Activated CD8-positive, alpha-beta memory T cell treated with anti-CD3 and anti-CD28 coated beads for 24 hours (primary cell): ENCODE data around the gene EMP2.
"Not testable (repeated sequence)": the region's sequence is repeated elsewhere in the genome, so short reads cannot be mapped to it uniquely, and the experiment has no call there.

Source experiments
- DNase-seq: peaks from one replicate; pipeline ENCODE4 v3.0.0-alpha.2; 2020

Gene EMP2, protein sequence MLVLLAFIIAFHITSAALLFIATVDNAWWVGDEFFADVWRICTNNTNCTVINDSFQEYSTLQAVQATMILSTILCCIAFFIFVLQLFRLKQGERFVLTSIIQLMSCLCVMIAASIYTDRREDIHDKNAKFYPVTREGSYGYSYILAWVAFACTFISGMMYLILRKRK

GRCh38 chr16:10579965-10580882, at the start of gene EMP2:
EMP2 (minus strand) TSS chr16:10580598; CDS start chr16:10547617, 32,981 bp downstream.
- no peak for DNase-seq

- DNase-seq = no peak
Measured at GRCh38 chr16:10629592-10629963, 49.2 kb upstream of the EMP2 start.

DNA sequence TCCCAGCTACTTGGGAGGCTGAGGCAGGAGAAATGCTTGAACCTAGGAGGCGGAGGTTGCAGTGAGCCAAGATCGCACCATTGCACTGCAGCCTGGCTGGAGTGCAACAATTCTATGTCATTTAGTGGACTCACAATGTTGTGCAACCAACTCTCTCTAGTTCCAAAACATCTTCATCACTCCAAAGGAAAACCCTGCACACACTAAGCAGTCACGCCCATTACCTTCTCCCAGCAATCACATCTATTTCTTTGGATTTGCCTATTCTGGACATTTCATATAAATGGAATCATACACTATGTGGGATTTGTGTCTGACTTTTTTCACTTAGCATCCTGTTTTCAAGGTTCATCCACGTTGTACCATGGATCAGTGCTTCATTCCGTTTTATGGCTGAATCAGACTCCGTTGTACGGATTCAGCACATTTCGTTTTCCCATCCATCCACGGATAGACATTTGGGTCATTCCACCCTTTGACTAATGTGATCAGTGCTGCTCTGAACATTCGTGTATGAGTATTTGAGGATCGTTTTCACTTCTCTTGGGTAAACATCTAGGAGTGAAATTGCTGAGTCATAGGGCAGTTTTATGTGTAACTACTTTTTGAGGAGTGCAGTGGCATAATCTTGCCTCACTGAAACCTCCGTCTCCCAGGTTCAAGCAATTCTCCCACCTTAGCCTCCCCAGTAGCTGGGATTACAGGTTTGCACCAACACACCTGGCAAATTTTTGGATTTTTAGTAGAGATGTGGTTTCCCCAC, 45.4 kb upstream of the EMP2 start:
- no peak for DNase-seq

DNA sequence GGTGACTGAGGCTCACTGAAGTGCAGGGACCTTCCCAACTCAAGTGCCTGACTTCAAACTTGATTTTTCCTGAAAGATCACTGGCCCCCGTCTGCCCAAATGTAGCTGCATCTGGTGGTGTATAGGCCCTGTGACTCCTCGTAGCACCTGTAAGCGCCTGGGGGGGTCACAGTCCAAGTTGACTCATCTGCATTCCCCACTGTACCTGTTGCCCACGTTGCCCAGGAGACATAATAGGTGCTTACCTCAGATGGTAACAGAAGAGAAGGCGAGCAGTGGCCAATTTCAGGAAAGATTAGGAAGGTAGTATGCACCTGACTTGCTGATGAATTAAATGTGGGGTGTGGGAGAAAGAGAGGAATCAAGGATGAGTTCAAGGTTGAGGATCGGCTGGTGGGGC, 44.1 kb upstream of the EMP2 start:
- no peak for DNase-seq

GRCh38 chr16:10623059-10623458, 42.7 kb upstream of the EMP2 start:
- DNase-seq = no peak

DNA sequence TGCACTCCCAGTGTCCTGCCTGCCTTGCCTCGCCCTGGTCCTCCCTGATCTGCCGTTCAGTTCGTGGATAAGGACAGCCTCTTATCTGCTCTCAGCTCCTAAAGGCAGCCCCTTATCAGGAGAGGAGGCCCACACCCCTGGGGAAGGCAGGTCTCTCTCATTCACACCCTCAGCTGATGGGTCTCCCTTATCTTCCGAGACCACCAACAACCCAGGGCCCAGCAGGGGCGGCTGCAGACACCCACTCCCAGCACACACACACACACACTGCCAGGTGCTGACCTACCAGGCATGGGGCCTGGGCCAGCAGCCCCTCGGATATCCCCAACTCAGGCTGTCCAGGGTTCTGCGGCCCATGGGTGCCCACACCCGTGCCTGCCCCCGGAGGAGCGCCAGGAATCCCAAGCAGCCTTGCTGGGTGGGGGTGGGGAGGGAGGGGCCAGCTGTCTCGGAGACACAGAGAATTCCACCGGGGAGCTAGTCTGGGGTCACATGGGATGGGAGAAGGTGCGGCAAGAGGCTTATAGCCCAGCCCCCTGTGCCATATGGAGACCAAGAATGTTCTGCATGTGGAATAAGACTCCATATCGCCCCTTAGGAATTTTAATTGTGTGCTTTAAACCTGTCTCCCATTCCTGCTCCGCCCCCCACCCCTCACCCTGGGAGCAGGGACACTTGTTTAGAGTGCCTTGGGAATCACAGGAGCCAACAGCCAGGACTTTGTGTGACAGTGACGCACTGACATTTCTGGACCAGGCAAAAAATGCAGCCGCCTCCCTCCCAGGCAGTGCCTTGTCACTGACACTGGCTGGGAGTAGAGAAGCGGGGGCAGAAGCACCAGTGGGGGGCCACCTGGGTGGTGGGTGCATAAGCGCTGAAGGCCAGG, 41.9 kb upstream of the EMP2 start:
- no peak for DNase-seq

GRCh38 chr16:10621216-10621949, 41.0 kb upstream of the EMP2 start:
- not testable (repeated sequence) for DNase-seq

GRCh38 chr16:10620120-10620519, 39.7 kb upstream of the EMP2 start:
- DNase-seq = no peak

- no peak for DNase-seq
Measured at GRCh38 chr16:10619271-10619849, 39.0 kb upstream of the EMP2 start.

DNA sequence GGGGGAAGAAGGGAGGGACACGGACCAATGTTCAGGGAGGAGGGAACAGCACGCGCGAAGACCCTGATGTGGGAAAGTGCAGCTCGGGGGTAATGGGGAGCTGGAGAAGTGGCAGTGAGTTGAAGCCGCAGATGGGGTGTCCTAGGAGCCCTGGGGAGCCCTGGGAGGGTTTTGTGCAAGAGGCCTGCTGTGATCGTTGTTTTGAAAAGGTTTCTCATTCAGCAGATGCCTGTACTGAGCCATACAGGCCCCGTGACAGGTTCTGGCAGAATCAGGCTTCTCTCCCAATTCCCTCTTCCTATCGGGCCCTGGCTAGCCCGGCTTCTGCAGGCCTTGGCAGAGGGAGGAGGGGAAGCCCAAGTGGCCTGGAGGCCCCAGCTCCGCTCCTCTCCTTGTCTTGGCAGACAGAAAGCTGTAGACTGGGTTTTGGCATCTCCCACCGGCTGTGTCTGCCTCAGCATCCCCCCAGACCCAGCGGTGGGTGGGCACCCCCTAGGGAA, 38.4 kb upstream of the EMP2 start:
- DNase-seq = no peak

DNA sequence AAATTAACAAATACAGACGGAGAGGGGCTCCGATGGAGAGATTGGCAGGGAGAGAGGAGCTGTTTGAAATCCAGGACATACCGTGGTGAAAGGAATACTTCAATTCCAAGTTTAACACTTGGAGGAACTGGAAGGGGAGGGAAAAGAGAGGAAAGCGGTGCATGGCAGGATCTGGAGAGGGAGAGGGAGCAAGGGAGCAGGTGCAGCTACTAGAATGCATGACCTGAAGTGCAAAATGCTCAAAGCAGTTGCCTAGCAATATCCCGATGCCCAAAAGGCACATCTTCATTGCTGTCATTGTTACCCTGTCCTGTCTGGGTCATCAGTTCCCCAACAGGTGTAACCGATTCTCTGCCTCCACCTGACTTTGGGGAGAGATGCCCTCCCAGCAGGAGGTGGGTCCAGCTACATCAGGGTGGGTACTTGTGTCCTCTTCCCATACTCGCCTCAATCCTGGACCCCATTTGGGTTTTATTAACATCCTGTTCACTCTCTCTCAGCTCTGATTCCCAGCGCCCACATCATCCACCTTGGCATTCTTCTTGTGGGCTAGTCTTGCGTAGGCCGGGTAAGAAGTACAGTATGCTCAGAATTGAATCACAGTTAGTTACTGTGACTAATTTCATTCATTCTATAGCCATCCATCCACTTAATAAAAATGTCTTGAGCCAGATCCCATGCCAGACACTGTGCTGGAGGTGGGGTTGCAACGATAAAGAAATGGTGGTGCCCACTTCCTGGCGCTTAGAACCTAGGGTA, 37.4 kb upstream of the EMP2 start:
- no peak for DNase-seq

GRCh38 chr16:10616756-10617640, 36.6 kb upstream of the EMP2 start:
- DNase-seq = no peak

DNA sequence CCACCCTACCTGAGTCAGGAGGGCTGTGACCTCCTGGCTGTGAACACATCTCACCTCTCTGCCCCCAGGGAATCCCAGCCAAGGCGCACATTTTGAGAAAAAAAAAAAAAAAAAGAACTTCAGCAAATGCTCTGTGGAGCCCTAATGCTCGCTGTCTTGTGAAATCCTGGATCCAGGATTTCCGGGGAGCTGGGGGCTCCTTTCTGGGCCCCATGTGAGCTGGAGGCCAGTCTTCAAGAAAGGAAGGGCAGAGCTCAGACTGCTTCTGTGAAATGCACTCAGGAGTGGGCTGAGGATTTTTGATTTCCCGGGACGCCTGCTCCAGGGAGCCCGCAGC, 36.0 kb upstream of the EMP2 start:
- no peak for DNase-seq

GRCh38 chr16:10614685-10615084, 34.3 kb upstream of the EMP2 start:
- no peak for DNase-seq

GRCh38 chr16:10613785-10614485, 33.5 kb upstream of the EMP2 start:
- DNase-seq = no peak

GRCh38 chr16:10612649-10613179, 32.3 kb upstream of the EMP2 start:
- DNase-seq = no peak

DNA sequence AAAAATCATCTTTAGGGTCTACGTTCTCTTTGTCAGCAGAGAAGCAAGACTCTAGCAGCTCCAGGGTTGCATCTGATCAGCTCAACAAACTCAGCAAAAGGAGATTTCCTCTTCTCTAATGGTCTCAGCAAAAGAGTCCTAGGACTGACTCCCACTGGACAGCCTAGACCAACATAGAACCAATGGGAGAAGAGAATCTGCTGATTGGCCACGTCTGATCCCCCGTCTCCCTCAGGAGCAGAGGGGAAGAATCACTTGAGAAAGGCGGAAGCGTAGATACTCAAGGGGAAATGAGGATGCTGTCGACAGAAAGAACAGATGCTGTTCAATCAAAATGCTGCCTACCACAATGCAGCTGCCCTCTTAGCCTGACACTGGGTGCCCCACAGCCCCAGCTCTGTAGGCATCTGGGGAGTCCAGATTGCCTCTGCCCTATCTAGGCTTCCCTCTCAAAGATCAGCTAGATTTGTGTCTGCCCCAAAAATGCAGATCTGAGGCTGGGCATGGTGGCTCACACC, 31.5 kb upstream of the EMP2 start:
- DNase-seq = no peak

GRCh38 chr16:10610499-10611184, 30.2 kb upstream of the EMP2 start:
- no peak for DNase-seq
